Measurements from ENCODE around the gene OS9. TPM values are rescaled to one million over a fixed set of nuclear protein-coding genes. Genes with fewer than 3 reads are reported as not detected.

Gene OS9
- polyA plus RNA-seq, 2 of the 4 experiments (the other 2 are of a cell fraction) = 128 to 183 TPM

DNA sequence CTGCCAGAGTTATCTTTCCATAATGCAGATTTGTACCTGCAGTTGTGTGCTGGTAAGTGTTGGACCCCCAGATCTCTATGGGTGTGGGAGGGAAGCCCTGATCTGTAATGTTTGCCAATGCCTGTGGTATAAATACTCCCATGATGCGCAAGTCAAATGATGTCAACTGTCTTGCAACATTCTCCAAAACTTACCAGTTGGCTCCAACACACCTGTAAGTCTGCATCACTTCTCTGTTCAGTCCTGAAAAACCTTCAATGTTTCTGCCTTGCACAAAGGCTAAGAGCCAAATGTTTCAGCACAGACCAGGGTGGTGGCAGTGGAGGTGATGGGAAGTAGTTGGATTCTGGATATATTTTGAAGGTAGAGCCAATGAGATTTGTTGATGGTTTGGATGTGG, 3.1 kb downstream of the OS9 start:
- 100% methylated on average over 1 of the region's 1 CpG for WGBS (ENCODE audit: missing lambda C conversion rate)
- POLR2A ChIA-PET = no interaction called here

DNA sequence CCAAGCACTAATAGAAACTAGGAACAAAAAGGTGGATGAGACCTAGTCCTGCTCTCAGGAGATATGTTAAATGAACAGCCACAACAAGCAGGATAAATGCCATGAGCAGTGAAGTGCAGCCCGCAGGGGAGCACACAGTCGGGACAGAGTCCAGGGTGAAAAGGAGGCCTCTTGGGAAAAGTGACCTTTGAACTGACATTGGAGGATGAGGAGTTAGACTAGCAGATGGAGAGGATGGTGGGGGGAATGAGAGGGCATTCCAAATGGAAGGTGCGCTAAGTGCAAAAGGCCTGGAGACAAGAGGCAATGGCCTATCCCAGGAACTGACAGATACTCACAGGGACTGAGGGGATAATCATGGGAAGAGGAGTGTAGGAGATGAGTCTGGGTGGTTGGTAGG, 4.5 kb downstream of the OS9 start:
- POLR2A ChIA-PET = no interaction called here
- 94% methylated on average over 3 of the region's 3 CpGs for WGBS (ENCODE audit: missing lambda C conversion rate)
- Histone ChIP-seq H3K27ac (no peak overlapping the region), H3K4me2 (no peak overlapping the region), H3K9me3 (peaks cover 4% of the 10 kb centered on the region; the same call in 1 of the 3 replicates), H3K4me3 (no peak overlapping the region), H3K4me1 (peaks cover 6% of the 10 kb centered on the region; the same call in 2 of the 3 replicates)
- CTCF ChIA-PET = interaction anchor here (0.9 kb wide), 1 partner anchor 17 kb away, joined by 3 read pairs; no protein-coding TSS in a partner anchor
- ATAC-seq (no peak), FAIRE-seq (no peak), DNase-seq (ENCODE audit: low read depth in 1 of 2, low spot score in 1 of 2) (no peak)
- TF ChIP-seq HEYL (CRISPR knock-in tag; IDR thresholded peaks at IDR 0.05) = no peak
- no peak for TF ChIP-seq KDM1A (IDR thresholded peaks at IDR 0.05; ENCODE audit: low read depth)
- TF ChIP-seq TP53 (CRISPR knock-in tag; IDR thresholded peaks at IDR 0.05) = no peak
- TF ChIP-seq POLR2A (IDR thresholded peaks at IDR 0.05; ENCODE audit: low read length) = no peak
- no peak for TF ChIP-seq CBX8 (IDR thresholded peaks at IDR 0.05)
- TF ChIP-seq PHF8 (IDR thresholded peaks at IDR 0.05; ENCODE audit: borderline replicate concordance, low read depth) = no peak
- TF ChIP-seq, protein P1, sequence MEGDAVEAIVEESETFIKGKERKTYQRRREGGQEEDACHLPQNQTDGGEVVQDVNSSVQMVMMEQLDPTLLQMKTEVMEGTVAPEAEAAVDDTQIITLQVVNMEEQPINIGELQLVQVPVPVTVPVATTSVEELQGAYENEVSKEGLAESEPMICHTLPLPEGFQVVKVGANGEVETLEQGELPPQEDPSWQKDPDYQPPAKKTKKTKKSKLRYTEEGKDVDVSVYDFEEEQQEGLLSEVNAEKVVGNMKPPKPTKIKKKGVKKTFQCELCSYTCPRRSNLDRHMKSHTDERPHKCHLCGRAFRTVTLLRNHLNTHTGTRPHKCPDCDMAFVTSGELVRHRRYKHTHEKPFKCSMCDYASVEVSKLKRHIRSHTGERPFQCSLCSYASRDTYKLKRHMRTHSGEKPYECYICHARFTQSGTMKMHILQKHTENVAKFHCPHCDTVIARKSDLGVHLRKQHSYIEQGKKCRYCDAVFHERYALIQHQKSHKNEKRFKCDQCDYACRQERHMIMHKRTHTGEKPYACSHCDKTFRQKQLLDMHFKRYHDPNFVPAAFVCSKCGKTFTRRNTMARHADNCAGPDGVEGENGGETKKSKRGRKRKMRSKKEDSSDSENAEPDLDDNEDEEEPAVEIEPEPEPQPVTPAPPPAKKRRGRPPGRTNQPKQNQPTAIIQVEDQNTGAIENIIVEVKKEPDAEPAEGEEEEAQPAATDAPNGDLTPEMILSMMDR (IDR thresholded peaks at IDR 0.05) = no peak
- TF ChIP-seq MAFK (IDR thresholded peaks at IDR 0.05; ENCODE audit: partially characterized antibody) = no peak
- no peak for TF ChIP-seq TFCP2L1 (CRISPR knock-in tag; IDR thresholded peaks at IDR 0.05)

More for the DNA sequence above, 3.1 kb downstream of the OS9 start:
- ATAC-seq = no peak
- CTCF ChIA-PET = no interaction called here
- no peak for FAIRE-seq
- no peak for DNase-seq (ENCODE audit: low read depth in 1 of 2, low spot score in 1 of 2)
- Histone ChIP-seq H3K9me3 (no peaks in the 10 kb centered on the region), H3K4me1 (peaks cover 10% of the 10 kb centered on the region; the same call in 2 of the 3 replicates), H3K4me2 (no peak overlapping the region), H3K27ac (no peak overlapping the region), H3K4me3 (no peak overlapping the region)
- TF ChIP-seq RNF2 (IDR thresholded peaks at IDR 0.05; ENCODE audit: borderline replicate concordance, low read depth) (no peak), TP53 (CRISPR knock-in tag; IDR thresholded peaks at IDR 0.05) (no peak), FOSL2 (IDR thresholded peaks at IDR 0.05) (no peak), FOSL2 (CRISPR knock-in tag; IDR thresholded peaks at IDR 0.05) (no peak), RCOR1 (IDR thresholded peaks at IDR 0.05; ENCODE audit: low read depth, low read length) (no peak), EHMT2 (IDR thresholded peaks at IDR 0.05; ENCODE audit: low read depth) (no peak), CBX8 (IDR thresholded peaks at IDR 0.05) (no peak), EHF (CRISPR knock-in tag; IDR thresholded peaks at IDR 0.05) (no peak), MAFK (IDR thresholded peaks at IDR 0.05; ENCODE audit: partially characterized antibody) (no peak), BHLHE40 (IDR thresholded peaks at IDR 0.05; ENCODE audit: low read depth, low read length) (no peak), PHF8 (IDR thresholded peaks at IDR 0.05; ENCODE audit: borderline replicate concordance, low read depth) (no peak), ZC3H11A (IDR thresholded peaks at IDR 0.05) (no peak), HEYL (CRISPR knock-in tag; IDR thresholded peaks at IDR 0.05) (no peak), EP300 (IDR thresholded peaks at IDR 0.05) (no peak), POLR2AphosphoS2 (conservative IDR thresholded peaks at IDR 0.05; ENCODE audit: low read length) (no peak), ZSCAN20 (CRISPR knock-in tag; IDR thresholded peaks at IDR 0.05) (no peak), ZNF302 (CRISPR knock-in tag; IDR thresholded peaks at IDR 0.05) (no peak), FOSB (CRISPR knock-in tag; IDR thresholded peaks at IDR 0.05) (no peak), RAD21 (conservative IDR thresholded peaks at IDR 0.05 in 1 of 2, IDR thresholded peaks at IDR 0.05 in 1 of 2) (no peak)
- TF ChIP-seq, protein P2, sequence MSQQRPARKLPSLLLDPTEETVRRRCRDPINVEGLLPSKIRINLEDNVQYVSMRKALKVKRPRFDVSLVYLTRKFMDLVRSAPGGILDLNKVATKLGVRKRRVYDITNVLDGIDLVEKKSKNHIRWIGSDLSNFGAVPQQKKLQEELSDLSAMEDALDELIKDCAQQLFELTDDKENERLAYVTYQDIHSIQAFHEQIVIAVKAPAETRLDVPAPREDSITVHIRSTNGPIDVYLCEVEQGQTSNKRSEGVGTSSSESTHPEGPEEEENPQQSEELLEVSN (IDR thresholded peaks at IDR 0.05; ENCODE audit: borderline replicate concordance, low read depth) = no peak
- TF ChIP-seq, protein P3, sequence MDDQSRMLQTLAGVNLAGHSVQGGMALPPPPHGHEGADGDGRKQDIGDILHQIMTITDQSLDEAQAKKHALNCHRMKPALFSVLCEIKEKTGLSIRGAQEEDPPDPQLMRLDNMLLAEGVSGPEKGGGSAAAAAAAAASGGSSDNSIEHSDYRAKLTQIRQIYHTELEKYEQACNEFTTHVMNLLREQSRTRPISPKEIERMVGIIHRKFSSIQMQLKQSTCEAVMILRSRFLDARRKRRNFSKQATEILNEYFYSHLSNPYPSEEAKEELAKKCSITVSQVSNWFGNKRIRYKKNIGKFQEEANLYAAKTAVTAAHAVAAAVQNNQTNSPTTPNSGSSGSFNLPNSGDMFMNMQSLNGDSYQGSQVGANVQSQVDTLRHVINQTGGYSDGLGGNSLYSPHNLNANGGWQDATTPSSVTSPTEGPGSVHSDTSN (IDR thresholded peaks at IDR 0.05) = no peak

All from A549 (cell line).